K562 (cell line): Measurements from ENCODE around the gene EFCAB5.

Experiments
- ESRRB ChIP-seq: fragments of 250-450 bp; sonication (Bioruptor Pico); IDR thresholded peaks from 2 replicates; pipeline ENCODE4 v1.5.0; 2020; ENCODE audit warnings: mild to moderate bottlenecking, moderate library complexity, borderline replicate concordance
- EZH2 ChIP-seq: IDR thresholded peaks from 2 replicates; pipeline ENCODE4 v1.6.1; 2012; ENCODE audit warnings: low read depth, mild to moderate bottlenecking, inconsistent platforms, low read length, borderline replicate concordance
- NFYB ChIP-seq: IDR thresholded peaks from 2 replicates; pipeline ENCODE4 v1.6.1; 2011; ENCODE audit warnings: mild to moderate bottlenecking, moderate library complexity; ENCODE audit not compliant: insufficient read length; ENCODE audit errors: extremely low read depth
- POLR2A ChIP-seq: fragments of 450-650 bp; conservative IDR thresholded peaks from 2 replicates; pipeline ENCODE4 v1.6.1; 2016
- POLR2AphosphoS5 ChIP-seq: IDR thresholded peaks from 2 replicates; pipeline ENCODE4 v1.6.1; 2011; ENCODE audit warnings: mild to moderate bottlenecking, low read depth, low read length, moderate library complexity; ENCODE audit not compliant: control insufficient read depth, insufficient read depth
- SP1 ChIP-seq: sonication (generic); formaldehyde crosslinking; IDR thresholded peaks from 2 replicates; pipeline ENCODE4 v1.8.1; 2022; ENCODE audit warnings: mild to moderate bottlenecking, missing genetic modification reagents
- TAF9B ChIP-seq: fragments of 450-650 bp; IDR thresholded peaks from 2 replicates; pipeline ENCODE4 v1.6.1; 2018; ENCODE audit warnings: mild to moderate bottlenecking; ENCODE audit not compliant: partially characterized antibody
- TF ChIP-seq, protein P1 (sequence below): fragments of 150-350 bp; conservative IDR thresholded peaks from 2 replicates; pipeline ENCODE4 v1.6.1; 2014; ENCODE audit warnings: low read length
- TF ChIP-seq, protein P2 (sequence below): sonication (generic); formaldehyde crosslinking; IDR thresholded peaks from 2 replicates; pipeline ENCODE4 v1.8.1; 2023; ENCODE audit warnings: mild to moderate bottlenecking, missing genetic modification reagents

DNA sequence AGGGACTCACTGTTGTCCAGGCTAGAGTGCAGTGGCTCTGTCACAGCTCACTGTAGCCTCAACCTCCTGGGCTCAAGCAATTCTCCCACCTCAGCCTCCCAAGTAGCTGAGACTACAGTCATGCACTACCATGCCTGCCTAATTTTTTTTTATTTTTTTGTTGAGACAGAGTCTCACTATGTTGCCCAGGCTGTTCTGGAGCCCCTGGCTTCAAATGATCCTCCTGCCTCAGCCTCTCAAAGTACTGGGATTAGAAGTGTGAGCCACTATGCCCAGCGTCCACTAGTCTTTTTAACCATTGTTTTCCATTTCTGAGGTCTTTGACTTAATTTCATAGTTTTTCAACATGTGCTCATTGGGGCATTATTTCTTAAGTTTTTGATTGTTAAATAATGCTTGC, 188.7 kb downstream of the EFCAB5 start:
- TF ChIP-seq SP1 (CRISPR knock-in tag): no peak
- no peak for TF ChIP-seq EZH2
- TF ChIP-seq POLR2AphosphoS5: no peak
- no peak for TF ChIP-seq NFYB
- TF ChIP-seq, protein P1, sequence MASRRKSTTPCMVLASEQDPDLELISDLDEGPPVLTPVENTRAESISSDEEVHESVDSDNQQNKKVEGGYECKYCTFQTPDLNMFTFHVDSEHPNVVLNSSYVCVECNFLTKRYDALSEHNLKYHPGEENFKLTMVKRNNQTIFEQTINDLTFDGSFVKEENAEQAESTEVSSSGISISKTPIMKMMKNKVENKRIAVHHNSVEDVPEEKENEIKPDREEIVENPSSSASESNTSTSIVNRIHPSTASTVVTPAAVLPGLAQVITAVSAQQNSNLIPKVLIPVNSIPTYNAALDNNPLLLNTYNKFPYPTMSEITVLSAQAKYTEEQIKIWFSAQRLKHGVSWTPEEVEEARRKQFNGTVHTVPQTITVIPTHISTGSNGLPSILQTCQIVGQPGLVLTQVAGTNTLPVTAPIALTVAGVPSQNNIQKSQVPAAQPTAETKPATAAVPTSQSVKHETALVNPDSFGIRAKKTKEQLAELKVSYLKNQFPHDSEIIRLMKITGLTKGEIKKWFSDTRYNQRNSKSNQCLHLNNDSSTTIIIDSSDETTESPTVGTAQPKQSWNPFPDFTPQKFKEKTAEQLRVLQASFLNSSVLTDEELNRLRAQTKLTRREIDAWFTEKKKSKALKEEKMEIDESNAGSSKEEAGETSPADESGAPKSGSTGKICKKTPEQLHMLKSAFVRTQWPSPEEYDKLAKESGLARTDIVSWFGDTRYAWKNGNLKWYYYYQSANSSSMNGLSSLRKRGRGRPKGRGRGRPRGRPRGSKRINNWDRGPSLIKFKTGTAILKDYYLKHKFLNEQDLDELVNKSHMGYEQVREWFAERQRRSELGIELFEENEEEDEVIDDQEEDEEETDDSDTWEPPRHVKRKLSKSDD: no peak
- TF ChIP-seq TAF9B: no peak
- TF ChIP-seq, protein P2, sequence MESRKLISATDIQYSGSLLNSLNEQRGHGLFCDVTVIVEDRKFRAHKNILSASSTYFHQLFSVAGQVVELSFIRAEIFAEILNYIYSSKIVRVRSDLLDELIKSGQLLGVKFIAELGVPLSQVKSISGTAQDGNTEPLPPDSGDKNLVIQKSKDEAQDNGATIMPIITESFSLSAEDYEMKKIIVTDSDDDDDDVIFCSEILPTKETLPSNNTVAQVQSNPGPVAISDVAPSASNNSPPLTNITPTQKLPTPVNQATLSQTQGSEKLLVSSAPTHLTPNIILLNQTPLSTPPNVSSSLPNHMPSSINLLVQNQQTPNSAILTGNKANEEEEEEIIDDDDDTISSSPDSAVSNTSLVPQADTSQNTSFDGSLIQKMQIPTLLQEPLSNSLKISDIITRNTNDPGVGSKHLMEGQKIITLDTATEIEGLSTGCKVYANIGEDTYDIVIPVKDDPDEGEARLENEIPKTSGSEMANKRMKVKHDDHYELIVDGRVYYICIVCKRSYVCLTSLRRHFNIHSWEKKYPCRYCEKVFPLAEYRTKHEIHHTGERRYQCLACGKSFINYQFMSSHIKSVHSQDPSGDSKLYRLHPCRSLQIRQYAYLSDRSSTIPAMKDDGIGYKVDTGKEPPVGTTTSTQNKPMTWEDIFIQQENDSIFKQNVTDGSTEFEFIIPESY (CRISPR knock-in tag): no peak
- TF ChIP-seq ESRRB (CRISPR knock-in tag): no peak
- no peak for TF ChIP-seq POLR2A
